Head of caudate nucleus (tissue), 42 donors: ENCODE data around the gene SEMG1.

ENCODE experiments used
- DNase-seq, 42 donors: peaks; one replicate each; pipeline versions ENCODE4 v3.0.0 to v3.0.0-alpha.2; 2020 to 2021; ENCODE audit warnings: mixed read lengths in 7 of 42
- intact Hi-C: fragments of 100-400 bp; cut with DNase I; formaldehyde crosslinking; loops from one replicate; pipeline ENCODE4 v1.15.0; 2022

SEMG1 gene

GRCh38 chr20:45212836-45213235, 6.0 kb downstream of the SEMG1 start:
- DNase-seq: no peak
- intact Hi-C loops: no loop called here

GRCh38 chr20:45218124-45218523, 11.3 kb downstream of the SEMG1 start:
- no peak for DNase-seq
- intact Hi-C loops: no loop called here

DNA sequence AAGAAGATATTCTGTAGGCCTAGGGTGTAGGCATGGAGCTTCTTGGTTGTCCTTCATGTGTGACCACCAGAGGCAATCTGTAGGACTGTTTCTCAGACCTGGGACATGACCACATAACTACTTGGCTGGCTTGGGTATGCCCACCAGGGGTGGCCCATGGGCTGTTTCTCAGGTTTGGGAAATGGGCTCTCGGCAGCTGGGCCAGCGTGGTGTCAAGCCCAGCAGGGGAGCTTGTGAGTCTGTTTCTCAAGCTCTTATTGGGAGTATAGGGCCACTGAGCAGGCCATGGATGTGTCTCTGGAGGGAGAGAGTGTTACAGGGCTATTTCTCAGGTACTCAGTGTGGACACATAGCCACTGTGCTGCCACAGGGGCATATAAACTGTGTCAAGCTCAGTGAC, 11.8 kb downstream of the SEMG1 start:
- intact Hi-C loops: no loop called here
- DNase-seq: no peak

DNA sequence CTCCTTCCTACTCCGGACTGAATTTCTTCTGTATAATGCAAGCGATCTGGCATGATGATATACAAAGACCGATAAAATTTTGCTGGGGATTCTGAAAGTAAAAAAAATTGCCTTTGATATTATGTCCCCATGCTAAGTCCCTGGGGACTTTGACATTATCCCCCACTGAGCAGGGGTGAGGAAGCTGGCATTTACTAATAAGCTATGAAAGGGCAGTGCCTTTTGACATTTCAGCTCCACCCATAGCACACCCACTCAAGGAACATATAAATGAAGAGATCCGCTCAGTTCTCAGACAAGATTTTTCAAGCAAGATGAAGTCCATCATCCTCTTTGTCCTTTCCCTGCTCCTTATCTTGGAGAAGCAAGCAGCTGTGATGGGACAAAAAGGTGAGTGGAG, 14.2 kb downstream of the SEMG1 start, which contains the start of gene SEMG2:
Gene SEMG2 (plus strand): TSS at position 298 of the 400 bp plus-strand sequence. CDS start 17 bp downstream, at position 315.
- no peak for DNase-seq
- intact Hi-C loops: no loop called here

DNA sequence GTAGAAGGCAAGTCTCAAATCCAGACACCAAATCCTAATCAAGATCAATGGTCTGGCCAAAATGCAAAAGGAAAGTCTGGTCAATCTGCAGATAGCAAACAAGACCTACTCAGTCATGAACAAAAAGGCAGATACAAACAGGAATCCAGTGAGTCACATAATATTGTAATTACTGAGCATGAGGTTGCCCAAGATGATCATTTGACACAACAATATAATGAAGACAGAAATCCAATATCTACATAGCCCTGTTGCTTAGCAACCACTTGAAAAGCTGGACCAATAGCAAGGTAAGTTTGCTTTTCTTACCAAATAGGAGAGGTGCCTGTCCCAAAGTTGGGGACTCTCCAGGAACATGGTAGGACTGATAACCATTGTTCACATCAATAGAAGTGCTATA, 16.3 kb downstream of the SEMG1 start:
- no peak for DNase-seq
- intact Hi-C loops: no loop called here

GRCh38 chr20:45226287-45226686, 19.5 kb downstream of the SEMG1 start:
- DNase-seq: no peak
- intact Hi-C loops: no loop called here

GRCh38 chr20:45229264-45230056, 22.6 kb downstream of the SEMG1 start:
- no peak for DNase-seq

DNA sequence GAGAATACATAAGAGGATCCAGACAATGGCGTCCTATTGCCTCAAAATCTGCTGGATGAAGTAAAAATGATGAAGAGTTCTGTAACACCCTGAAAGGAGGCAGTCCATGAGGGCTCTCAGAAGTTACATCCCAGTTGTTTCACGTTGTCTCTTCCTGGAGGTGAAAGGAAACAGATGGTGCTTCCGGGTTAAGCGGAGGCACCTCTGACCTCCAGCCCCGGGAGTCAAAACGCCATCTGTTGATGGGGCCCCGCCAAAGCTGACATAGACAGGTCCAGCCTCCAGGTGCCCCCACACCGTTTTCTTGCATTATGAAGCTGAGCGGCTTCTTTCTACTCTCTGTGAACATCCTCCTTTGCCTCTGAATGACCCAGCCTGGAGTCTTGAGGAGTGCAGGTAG, 23.8 kb downstream of the SEMG1 start:
- no peak for DNase-seq
- intact Hi-C loops: no loop called here

More at GRCh38 chr20:45229264-45230056, 22.6 kb downstream of the SEMG1 start:
- intact Hi-C loops: no loop called here

GRCh38 chr20:45235995-45236394, 29.2 kb downstream of the SEMG1 start:
- no peak for DNase-seq
- intact Hi-C loops: no loop called here

GRCh38 chr20:45238139-45238538, 31.3 kb downstream of the SEMG1 start:
- intact Hi-C loops: no loop called here
- no peak for DNase-seq

- DNase-seq: no peak
- intact Hi-C loops: no loop called here
Observed at GRCh38 chr20:45246109-45246508, 39.3 kb downstream of the SEMG1 start.

DNA sequence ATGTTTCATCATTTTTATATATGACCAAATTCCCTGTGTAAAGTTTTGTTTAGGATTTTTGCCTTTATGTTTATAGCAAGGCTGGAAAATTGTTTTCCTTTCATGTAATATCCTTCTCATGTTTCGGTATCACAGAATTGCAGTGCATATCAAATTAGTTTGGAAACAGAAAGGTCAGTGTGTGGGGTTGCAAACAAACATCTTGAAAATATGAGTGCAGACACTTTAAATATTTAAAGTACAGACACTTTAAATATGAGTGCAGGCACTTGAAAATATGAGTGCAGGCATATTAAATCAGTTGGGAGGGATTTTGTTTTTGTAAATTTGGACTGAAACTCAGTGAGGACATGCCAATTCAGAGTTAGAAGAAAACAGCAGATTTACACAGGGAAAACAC, 41.0 kb downstream of the SEMG1 start:
- intact Hi-C loops: no loop called here
- DNase-seq: no peak

GRCh38 chr20:45248609-45249008, 41.8 kb downstream of the SEMG1 start:
- intact Hi-C loops: no loop called here
- DNase-seq: no peak

DNA sequence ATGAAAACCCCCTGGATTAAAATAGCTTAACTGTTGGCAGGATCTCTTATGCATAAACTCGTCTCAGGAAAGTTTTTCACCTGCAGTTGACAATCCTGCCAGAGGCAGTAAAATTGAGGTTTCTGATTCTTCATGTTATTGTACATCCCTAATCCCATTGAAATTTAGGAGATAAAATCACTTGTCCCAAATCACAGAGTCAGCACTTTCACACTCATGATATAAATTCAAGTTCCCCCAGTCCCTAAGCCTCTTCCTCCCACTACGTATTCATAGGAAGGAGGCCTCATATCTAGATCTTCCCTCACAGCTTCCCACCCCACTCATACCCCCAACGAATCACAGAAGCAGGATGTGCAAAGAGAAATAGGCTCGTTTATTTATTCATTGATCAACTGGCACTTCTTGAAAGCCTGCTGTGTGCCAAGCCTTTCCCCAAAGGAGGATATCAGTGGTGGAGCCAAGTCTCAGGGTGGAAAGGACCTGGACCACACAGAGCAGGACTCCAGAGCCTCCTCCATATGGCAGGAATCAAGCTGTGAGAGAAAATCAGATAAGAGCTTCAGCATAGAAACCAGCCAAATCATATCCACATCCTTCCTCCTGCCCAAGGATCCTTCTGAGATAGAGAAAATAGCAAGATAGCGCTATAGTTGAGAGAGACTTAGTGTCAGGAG, 45.2 kb downstream of the SEMG1 start:
- DNase-seq: no peak
- intact Hi-C loops: no loop called here

DNA sequence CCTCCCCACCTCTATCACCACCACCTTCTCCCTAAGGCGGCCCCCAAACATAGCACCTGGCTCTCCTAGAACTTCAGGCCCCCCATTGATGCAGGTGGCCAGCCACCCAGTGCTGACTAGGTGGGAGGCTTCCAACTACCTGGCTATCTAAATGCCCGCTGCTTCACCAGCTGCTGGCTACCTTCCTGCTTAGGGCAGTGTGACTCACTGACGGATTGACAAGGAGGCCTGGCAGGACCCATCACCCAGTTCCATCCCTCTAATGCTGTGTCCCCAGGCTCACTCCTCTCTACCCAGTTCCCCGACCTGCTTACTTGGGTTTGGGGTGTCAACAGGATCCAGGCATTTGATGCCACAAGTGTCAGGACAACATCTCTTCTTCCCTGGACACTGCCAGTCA, 46.4 kb downstream of the SEMG1 start:
- intact Hi-C loops: no loop called here
- no peak for DNase-seq

- intact Hi-C loops: no loop called here
- DNase-seq: peak in 1 of 42 donors; percentile 3
Observed at GRCh38 chr20:45254383-45255262, 47.8 kb downstream of the SEMG1 start, which contains the start of gene SLPI. SLPI (minus strand) TSS chr20:45254564; CDS start chr20:45254543, 21 bp downstream.

DNA sequence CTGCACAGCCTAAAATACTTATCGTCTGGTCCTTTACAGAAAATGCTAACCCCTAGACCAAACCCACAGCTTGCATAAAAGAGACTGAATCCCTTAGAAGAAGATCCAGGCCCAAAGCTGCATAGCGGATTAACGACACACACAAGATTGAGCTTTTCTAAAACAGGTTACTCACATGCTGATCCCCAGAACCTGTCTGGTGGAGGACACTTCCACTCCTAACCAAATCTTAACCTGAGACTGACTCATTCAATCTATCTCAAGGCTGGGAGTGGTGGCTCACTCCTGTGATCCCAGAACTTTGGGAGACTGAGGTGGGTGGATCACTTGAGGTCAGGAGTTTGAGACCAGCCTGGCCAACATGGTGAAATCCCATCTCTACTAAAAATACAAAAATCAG, 50.3 kb downstream of the SEMG1 start:
- intact Hi-C loops: no loop called here
- DNase-seq: no peak

DNA sequence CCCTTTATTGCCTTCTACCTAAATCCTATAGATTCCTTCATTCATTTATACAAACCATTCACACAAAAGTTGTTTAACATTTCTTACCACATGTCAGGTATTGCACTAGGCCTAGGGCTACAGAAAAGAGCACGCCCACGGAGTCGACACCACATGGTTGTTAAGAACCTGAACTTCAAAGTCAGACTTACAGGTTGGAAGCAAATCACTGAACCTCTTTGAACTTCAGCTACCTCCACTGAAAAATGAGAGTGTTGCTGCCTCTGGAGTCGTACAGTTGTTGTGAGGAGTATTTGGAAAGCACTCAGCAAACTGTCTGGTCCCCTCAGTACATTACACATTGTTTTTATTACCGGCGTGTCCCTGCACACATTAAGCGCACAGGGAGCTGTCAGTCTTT, 50.9 kb downstream of the SEMG1 start:
- no peak for DNase-seq
- intact Hi-C loops: no loop called here

DNA sequence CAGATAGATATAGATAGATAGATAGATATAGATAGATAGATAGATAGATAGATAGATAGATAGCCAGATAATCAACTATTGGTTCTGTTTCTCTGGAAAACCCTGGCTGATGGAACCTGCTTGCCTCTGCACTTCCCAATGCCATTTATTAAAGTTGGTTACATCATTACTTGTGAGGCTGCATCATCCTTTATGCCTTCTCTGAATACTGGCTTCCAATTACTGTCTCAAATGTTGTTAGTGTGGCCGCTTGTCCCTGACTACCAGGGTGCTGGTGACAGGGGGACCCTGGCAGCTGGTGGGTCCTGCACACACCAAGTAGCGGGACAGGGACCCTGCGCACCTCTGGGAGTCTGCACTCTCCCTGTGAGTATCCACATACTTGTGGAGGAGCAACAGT, 51.4 kb downstream of the SEMG1 start:
- DNase-seq: no peak

DNA sequence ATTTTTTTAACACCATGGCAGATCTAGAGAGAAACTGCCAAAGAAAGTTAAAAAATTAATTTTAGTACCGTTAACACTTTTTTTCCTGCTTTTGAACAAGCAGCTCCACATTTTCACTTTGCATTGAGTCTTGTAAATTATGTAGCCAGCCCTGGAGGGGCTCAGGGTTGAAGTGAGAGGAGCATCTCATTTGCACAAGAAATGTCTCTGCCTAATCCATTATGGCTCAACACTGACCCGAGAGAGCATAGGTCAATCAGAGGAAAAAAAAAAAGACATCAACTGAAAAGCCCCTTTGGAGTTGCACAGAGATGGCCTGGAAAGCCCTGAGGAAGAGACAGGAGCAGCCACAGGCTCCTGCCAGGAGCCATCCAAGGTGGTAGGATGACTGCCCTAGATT, 51.8 kb downstream of the SEMG1 start:
- intact Hi-C loops: no loop called here
- no peak for DNase-seq

More for the DNA sequence above, 51.4 kb downstream of the SEMG1 start:
- intact Hi-C loops: no loop called here
